GM18519 (cell line): Measurements from ENCODE around the gene YIPF3.
"Not testable (repeated sequence)": the region's sequence is repeated elsewhere in the genome, so short reads cannot be mapped to it uniquely, and the experiment has no call there.

ENCODE experiments used
- ATAC-seq: cut with Tn5 transposase; IDR thresholded peaks from one replicate; pipeline ENCODE4 v1.9.1; 2021; ENCODE audit warnings: mild to moderate bottlenecking, moderate library complexity; ENCODE audit not compliant: unreplicated experiment, low FRiP score

YIPF3 gene

GRCh38 chr6:43516697-43517504, at the start of gene YIPF3, which contains the start of gene POLR1C:
Gene YIPF3, minus strand, starts transcription at chr6:43516926. Its CDS starts 119 bp downstream, at chr6:43516807.
Gene POLR1C, plus strand, starts transcription at chr6:43517089. Its CDS starts 21 bp downstream, at chr6:43517110.
- ATAC-seq: peak; percentile 56

- ATAC-seq: no peak
These were observed 42.6 kb upstream of the YIPF3 start for GRCh38 chr6:43559328-43559727.

GRCh38 chr6:43557620-43558019, 40.9 kb upstream of the YIPF3 start:
- ATAC-seq: not testable (repeated sequence)

- no peak for ATAC-seq
These were observed 30.5 kb upstream of the YIPF3 start for GRCh38 chr6:43547222-43547621.

GRCh38 chr6:43544461-43544860, 27.7 kb upstream of the YIPF3 start:
- ATAC-seq: no peak

- no peak for ATAC-seq
These were observed 25.2 kb upstream of the YIPF3 start for GRCh38 chr6:43541774-43542471.

GRCh38 chr6:43540507-43540906, 23.8 kb upstream of the YIPF3 start:
- ATAC-seq: no peak

GRCh38 chr6:43539409-43539808, 22.7 kb upstream of the YIPF3 start:
- not testable (repeated sequence) for ATAC-seq

- not testable (repeated sequence) for ATAC-seq
These were observed 22.3 kb upstream of the YIPF3 start for GRCh38 chr6:43538986-43539385.

GRCh38 chr6:43532201-43532600, 15.5 kb upstream of the YIPF3 start:
- no peak for ATAC-seq

GRCh38 chr6:43524483-43524961, 7.8 kb upstream of the YIPF3 start:
- ATAC-seq: no peak

GRCh38 chr6:43523284-43523683, 6.6 kb upstream of the YIPF3 start:
- no peak for ATAC-seq

- no peak for ATAC-seq
These were observed 6.0 kb upstream of the YIPF3 start for GRCh38 chr6:43522547-43523261.

- ATAC-seq: no peak
These were observed 5.1 kb upstream of the YIPF3 start for GRCh38 chr6:43521836-43522235.

GRCh38 chr6:43520097-43520496, 3.4 kb upstream of the YIPF3 start:
- ATAC-seq: no peak

- ATAC-seq: no peak
These were observed 1.0 kb upstream of the YIPF3 start for GRCh38 chr6:43517505-43518357.

- ATAC-seq: no peak
These were observed 394 bp downstream of the YIPF3 start for GRCh38 chr6:43516367-43516696.

GRCh38 chr6:43515808-43516207, 918 bp downstream of the YIPF3 start:
- no peak for ATAC-seq

- ATAC-seq: no peak
These were observed 4.8 kb downstream of the YIPF3 start for GRCh38 chr6:43511824-43512415.

GRCh38 chr6:43510827-43511163, 5.9 kb downstream of the YIPF3 start:
- ATAC-seq: no peak
